ELR (cell line): Measurements from ENCODE around the gene AMZ2.
"Not testable (repeated sequence)": the region's sequence is repeated elsewhere in the genome, so short reads cannot be mapped to it uniquely, and the experiment has no call there.

Experiments
- DNase-seq: peaks from one replicate; pipeline ENCODE4 v3.0.0-alpha.2; 2015; ENCODE audit warnings: low read depth

AMZ2 gene

DNA sequence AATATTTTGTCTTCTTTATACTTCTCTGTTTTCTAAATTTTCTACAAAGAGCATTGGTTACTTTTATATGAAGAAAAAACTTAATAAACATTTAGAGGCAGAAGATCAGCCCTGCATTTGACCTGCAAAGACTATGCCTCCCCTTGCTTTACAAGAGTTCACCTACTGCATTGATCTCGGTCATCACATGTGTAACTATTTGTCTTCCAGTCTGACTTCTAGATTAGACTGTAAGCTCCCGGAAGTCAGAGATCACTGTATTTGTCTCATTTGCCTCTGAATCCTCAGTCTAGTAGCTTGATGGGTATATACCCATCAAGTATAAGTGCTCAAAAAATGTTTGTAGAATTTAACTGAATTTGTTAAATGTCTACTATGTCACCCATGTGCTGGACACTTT lies 27.7 kb upstream of the AMZ2 start:
- DNase-seq = not testable (repeated sequence)

DNA sequence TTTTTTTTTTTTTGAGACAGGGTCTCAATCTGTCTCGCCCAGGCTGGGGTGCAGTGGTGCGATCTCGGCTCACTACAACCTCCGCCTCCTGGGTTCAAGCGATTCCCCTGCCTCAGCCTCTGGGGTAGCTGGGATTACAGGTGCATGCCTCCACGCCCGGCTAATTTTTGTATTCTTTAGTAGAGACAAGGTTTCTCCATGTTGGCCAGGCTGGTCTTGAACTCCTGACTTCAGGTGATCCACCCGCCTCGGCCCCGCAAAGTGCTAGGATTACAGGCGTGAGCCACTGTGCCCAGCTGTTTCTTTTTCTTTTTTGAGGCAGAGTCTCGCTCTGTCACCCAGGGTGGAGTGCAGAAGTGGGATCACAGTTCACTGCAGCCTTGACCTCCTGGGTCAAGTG lies 27.1 kb upstream of the AMZ2 start:
- DNase-seq = not testable (repeated sequence)

DNA sequence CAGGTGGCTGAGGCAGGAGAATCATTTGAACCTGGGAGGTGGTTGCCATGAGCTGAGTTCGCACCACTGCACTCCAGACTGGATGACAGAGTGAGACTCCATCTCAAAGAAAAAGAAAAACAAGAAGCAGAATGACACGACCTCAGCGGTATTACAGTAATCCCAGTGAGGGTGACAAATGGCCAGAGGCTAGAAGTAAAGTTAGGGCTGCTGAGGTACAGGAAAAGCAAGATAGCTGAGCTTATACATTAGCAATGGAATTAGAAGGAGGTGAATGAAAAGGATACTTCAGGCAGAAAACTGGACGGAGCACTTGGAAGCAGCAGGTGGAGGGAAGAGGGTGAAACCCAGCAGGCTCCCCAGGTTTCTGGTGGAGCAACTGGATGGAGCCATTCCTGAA lies 26.1 kb upstream of the AMZ2 start:
- no peak for DNase-seq

DNA sequence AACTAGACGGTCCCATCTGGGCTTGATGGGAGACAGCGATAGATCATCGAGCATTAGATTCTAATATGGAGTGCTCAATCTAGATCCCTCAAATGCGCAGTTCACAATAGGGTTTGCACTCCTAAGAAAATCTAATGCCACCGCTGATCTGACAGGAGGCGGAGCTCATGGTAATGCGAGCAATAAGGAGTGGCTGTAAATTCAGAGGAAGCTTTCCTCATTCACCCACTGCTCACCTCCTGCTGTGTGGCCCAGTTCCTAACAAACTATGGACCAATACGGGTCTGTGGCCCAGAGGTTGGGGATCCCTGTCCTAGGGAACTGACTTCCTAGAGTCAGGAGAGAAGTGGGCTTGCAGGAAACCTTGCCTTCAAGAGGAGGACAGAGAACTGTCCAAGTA lies 25.2 kb upstream of the AMZ2 start:
- DNase-seq = no peak

DNA sequence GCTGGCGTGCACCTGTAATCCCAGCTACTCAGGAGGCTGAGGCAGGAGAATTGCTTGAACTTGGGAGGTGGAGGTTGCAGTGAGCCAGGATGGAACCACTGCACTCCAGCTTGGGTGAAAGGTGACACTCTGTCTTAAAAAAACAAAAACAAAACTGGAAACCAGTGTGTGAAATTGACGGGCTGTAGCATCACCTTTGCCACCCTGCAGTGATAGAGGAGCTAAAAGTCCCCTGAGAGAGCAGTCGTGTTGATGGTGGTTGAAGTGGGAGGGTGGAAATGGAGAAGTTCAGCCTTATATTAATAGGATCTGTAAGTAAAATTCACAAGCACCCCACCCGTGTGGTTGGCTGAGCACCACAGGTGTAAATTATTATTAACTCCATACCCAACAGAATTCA lies 22.8 kb upstream of the AMZ2 start:
- not testable (repeated sequence) for DNase-seq

DNA sequence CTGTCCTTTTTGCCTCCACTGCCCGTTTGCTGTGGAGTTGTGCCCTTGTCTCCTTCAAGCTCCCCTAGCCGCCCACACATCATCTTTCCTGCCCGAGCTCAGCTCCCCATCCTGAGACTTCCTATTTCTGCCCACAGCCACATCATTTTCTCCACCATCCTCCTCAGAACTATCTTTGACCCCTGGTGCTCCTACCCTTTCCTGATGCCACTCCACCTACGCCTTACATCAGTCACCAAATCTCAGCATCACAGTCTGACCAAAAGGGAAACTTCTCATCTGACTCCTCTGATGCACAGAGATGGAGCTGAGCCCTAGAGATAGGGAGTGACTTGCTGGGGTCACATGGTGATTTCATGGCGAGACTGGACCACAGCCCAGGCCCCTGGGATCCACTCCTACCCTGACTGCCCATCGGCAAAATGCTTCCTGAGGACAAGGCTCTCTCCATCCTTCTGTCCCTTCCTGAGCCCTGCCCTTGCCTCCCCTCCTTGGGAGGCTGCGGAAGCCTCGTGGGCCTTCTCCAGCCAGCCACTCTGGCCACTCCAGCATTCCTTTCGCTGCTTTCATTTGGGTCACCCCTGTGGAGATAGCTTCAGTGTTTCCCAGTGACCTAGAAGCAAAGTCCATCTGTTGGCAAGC lies 19.7 kb upstream of the AMZ2 start:
- not testable (repeated sequence) for DNase-seq

DNA sequence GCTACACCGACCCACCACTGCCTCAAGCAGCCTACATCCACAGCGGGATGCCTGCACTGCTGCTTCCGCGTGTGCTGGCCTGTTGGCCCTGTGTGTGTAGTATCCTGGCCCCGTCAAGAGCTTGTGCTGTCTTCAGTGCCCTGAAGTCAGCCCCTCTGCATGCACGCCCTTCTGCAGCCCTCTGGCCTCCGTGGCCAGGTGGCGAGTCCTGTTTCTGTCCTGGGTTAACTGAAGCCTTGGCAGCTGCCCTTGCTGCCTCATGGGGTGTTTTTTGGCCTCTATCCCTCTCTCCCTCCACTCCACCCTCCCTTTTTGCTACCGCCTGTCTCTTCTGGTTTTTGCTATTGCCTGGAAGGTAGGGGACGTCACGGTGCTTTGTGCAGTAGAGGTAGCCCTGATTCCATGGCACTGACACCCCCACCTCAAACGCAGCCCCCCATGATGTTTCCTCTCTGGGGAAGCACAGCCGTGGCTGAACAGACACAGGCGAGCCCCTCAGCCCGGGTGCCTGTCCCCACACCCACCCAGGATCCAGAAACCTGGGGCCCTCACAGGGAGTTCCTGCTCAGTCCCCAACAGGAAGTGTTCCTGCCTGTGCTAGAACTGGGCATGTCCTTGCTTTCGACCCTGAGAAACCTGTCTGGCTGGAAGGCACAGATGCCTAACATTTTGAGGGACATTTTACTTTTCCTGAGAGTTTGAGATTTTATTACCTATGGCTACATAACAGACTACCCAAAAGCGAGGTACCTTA lies 18.8 kb upstream of the AMZ2 start:
- DNase-seq = no peak

DNA sequence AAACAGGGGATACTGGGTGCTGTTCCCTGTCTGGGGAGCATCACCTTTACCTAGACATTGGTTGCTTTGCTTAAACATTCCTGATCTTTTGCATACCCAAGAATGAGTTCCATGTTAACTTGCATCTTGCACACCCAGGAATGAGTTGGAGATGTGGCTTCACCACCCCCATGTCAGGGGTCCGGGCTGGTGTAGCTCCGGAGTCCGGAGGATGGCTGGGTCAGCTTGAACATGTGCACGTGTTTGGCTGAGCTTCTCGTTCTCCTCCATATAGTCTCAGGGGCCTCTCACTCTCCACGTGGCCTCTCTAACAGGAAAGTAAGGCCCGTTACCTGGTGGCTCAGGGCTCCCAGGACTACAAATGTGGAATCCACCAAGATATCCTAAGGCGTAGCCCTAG lies 18.2 kb upstream of the AMZ2 start:
- DNase-seq = no peak

DNA sequence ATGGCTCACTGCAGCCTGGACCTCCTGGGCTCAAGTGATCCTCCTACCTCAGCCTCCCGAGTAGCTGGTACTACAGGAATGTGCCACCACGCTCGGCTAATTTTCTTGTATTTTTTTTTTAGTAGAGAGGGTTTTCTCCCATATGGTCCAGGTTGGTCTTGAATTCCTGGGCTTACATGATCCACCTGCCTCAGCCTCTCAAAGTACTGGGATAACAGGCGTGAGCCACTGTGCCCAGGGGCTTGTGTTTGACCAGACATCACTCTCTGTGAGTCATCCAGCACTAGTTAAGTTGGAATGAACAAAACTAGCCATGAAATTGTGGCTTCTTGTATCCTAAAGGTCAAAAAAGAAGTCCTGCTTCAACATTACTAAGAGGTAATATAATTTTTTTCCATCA lies 16.7 kb upstream of the AMZ2 start:
- DNase-seq = peak; percentile 50

DNA sequence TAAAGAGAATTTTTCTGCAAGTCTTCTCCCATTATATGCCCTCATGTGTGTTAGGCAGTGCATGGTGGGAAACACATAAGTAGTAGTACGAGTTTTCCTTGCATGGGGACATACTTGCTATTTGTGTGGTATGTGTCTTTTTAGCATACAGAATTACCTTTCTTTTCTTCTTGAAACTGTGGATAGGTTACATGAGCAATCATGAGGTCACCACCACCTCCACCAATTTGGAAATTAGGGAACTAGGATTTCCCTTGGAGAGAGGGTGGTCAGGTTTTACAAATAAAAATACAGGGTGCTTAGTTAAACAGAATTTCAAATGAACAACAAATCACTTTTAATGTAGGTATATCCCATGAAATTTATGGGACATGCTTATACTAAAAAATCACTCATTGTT lies 16.3 kb upstream of the AMZ2 start:
- DNase-seq = no peak

DNA sequence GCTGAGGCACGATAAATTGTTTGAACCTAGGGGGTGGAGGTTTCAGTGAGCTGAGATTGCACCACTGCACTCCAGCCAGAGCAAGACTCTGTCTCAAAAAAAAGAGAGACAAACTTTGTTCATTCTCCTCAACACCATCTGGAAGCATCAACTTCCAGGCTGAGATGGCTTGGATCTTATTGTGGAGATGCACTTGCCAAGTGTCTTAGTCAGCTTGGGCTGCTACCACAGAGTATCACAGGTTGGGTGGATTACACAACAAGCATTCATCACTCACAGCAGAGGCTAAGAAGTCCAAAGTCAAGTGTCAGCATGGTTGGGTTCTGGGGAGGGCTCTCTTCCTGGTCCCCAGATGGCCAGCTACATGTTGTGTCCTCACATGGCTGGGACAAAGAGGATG lies 15.1 kb upstream of the AMZ2 start:
- peak; percentile 77 for DNase-seq

DNA sequence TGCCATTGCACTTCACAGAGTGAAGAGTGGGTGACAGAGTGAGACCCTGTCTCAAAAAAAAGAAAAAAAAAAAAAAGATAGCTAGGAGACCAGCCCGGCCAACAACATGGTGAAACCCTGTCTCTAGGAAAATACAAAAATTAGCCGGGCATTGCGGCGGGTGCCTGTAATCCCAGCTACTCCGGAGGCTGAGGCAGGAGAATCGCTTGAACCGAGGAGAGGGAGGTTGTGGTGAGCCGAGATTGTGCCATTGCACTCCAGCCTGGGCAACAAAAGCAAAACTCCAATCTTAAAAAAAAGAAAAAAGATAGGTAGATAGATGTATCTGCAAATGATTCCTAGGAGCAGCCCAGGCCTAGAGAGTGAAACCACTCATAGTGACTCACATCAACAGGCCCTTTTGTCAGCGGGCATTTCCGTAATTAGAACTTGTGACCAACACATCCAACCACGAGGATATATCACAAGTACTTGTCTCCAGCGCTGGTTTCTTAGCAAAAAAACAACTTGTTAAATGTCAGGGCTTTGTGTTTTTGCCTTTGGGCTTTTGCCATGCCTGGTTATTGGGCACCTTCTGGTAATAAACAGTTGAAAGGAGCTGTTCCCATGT lies 13.0 kb upstream of the AMZ2 start:
- peak; percentile 97 for DNase-seq

DNA sequence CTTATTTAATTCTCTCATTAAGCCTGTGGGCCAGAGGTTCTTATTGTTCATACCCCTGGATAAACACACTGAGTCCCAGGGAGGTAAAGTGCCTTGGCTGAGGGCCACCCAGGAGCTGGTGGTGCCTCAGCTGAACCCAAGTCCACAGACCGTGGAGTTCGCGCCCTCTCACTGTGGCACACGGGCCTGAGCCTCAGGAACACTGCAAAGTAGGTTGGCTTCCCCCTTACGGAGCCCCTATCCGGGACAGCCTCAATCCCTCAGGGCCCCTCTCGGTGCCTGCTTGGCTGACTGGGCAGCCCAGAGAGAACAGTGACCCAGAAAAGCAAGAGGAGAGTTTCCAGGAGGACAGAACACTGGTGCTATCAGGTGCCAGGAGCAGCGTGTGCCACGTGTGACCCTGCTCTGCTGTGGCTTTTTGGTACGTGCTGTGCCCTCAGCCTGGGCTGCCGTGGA lies 12.5 kb upstream of the AMZ2 start:
- DNase-seq = not testable (repeated sequence)

DNA sequence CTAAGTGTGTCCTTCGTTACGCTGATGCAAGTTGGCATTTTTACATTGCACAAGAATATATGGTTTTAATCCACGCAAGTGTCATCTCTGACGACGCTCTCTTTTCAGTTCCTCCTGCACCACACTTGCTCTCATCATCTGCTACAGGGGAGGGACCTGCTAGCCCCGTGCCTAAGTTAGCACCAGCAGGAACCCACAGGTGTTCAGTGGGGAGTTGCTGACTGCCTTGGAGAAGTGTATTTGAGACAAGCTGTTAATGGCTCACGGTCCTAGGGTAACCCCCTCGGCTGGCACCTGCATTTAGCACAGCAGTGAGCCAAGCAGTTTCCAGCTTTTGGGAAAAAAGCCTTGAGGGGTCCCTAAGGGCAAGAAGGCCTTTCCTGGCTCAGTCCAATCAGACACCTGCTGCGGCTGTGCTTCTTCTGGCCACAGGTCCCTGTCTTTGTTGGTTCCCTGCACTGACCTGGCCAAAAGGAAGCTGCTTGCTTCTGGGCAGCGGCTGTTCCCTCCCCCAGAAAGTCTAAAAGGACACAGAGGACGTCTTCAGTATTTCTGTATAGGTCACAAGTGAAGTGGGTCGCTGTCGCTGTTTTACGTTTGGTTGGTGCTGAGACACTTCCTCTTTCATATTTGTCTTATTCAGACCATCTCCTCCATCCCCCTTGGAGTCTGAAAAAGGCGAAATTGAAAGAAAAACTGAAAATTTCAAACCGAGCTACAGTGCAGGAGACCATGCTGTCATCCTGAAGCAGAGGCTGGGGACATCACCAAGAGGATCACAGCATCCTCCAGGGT lies 10.3 kb upstream of the AMZ2 start:
- DNase-seq = not testable (repeated sequence)

DNA sequence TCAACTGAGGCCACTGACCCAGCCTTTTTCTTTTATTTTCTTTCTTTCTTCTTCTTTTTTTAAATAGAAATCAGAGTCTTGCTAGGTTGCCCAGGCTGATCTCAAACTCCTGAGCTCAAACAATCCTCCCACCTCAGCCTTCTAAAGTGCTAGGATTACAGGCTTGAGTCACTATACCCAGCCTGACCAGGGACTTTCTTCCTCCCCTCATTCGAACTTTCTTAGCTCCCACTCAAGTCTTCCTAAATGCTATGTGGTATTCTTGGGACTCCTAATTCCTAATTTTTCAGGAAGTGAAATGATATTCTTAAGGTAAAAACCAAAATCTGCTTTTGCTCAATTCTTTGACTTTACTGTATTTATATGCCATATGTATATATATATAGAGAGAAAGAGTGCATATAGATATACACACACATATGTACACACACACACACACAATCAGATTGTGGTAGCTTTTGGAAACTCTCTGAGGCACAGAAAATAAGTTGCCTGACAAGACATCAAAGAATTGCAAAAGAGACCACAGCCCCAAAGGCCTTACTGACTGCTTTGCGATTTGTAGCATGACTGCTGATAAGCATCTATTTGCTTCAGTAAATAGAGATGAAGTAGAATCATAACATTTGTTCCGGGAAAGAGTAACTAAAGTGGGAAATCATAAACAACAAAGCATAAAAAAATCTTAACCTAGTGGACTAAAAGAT lies 9.5 kb upstream of the AMZ2 start:
- DNase-seq = no peak

DNA sequence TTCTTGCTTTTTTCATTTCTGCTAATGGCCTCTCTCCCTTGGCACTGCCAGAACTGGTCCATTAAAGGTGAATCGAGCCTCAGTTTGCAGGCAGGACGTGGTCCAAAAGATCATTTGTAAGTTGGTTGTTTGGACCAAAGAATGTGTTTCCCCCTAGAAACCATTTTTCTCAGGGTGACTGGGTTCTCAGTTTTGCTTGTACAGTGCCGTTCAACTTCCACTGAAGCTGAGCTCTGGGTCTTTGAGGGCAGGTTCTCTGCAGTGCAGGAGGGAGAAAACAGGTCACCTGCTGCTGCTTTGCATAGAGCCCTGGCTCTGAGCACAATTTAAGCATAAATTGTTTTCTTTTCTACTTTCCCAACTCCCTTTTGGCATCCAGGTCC lies 9.0 kb upstream of the AMZ2 start:
- no peak for DNase-seq

DNA sequence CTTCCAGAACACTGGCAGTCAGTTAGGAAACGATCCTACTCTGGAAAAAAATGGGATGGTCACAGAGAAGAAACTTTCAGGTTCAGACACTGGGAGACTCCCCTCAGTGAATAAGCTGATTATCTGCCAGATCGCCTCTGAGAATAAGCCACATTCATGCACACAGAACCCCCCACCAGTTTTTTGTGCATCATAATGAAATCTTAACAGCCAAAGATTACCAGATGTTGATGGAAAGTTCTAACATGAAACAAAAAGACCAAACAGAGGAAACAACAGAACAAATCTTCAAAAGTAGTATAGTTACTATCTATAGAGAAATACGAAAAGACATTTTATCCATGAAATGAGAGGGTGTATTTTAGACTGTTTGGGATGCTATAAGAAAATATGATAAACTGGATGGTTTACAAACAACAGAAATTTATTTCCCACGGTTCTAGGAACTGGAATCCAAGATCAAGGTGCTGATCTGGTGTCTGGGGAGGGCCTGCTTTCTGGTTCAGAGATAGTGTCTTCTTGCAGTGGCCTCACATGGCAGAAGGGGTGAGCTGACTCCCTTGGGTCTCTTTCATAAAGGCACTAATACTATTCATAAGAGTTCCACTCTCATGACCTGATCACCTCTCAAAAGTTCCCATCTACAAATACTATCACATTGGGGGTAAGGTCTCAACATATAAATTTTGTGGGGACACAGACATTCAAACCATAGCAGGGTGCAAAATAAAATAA lies 8.0 kb upstream of the AMZ2 start:
- DNase-seq = no peak

DNA sequence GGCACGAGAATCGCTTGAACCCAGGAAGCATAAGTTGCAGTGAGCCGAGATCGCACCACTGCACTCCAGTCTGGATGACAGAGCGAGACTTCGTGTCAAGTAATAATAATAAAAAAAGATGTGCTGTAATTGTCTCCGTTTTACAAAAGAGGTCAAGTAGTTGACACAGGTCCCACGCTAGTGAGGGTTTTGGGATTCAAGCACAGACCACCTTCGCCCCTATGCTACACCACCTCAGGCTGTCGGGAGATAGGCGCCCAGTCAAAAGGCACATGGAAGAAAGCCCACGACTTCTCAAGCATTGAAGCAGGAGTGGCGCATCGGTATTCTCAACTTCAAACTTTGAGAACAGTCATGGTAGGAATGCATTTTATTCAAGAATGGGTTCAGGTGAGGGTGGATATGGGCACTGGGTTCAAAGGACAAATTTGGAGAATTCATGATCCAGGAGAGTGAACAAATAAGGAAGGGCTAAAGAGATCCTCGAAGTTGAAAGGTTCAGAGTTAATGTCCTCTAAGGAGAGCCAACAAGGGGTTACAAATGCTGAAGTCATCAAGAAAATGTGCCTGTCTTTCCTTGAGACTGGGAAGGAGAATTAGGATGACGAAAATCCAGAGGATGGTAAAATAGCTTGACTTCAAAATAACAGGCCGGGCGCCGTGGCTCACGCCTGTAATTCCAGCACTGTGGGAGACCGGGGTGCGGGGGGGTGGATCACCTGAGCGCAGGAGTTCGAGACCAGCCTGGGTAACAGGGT lies 1.4 kb upstream of the AMZ2 start:
- no peak for DNase-seq

DNA sequence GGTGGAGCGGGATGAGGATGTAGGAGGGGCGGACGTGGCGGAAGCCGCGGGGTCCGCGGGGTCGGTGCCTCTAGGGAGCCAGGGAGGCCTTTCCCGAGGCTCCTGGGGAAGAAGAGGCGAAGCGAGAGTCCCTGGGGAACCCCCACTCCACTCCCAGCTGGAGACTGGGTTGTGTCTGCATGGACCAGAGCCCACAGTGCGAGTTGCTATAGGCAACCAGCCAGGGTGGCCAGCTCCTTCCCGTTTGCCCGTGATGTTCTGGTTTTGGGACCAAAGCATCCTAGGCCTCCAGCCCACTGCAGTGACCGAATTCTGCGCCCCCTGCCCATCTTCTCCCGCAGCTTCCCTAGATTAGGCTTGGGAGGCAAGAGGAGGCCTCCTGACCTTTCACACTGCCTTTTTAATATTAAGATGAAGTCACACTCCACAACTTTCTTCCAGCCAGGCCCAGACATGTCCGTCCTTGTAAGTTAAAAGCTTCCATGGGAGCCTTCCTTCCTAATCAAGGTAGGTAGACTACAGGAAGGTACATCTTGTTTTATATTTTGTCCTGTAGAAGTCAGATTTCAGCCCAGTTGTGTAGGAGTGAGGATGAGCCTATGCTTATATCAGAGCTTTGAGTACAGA lies 469 bp downstream of the AMZ2 start:
- DNase-seq = peak; percentile 64

DNA sequence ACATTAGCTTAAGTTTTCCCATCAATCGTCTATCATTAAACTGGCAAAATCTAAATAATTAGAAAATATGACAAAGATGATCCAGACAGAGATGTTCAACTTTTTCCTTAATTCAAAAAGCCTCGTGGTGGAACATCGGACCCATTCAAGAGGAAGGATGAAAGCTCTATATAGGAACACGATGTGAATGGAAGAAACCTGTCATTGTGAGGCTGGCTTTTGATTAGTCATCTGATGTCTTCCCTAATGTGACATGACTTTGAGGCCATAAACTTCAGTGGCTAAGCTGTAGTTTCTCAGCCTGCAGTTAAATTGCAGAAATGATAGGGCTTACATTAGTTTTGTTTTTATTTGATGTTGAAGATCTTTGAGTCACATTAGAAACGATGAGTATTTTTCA lies 1.0 kb downstream of the AMZ2 start:
- DNase-seq = no peak
